ENCODE data around the gene GRIA1.
"Not testable (repeated sequence)": the region's sequence is repeated elsewhere in the genome, so short reads cannot be mapped to it uniquely, and the experiment has no call there.

GRIA1 gene

GRCh38 chr5:153719324-153719723 is 228.9 kb downstream of the GRIA1 start:
- no peak for DNase-seq (ENCODE audit: low read depth in 2 of 2)

DNA sequence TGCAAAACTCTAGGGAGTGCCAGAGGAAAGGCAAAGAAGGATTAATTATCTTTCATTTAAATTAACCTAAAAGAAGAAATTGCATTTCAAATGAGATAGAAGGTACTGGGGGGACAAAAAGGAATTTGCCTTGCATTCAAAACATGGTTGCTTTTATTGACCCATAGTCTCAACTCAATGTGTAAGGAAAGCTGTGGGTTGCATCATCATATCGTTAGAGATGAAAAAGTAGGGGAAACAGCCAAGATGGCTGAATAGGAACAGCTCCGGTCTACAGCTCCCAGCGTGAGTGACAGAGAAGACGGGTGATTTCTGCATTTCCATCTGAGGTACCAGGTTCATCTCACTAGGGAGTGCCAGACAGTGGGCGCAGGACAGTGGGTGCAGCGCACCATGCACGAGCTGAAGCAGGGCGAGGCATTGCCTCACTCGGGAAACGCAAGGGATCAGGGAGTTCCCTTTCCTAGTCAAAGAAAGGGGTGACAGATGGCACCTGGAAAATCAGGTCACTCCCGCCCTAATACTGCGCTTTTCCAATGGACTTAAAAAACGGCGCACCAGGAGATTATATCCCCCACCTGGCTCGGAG is 232.6 kb downstream of the GRIA1 start:
- DNase-seq (ENCODE audit: low read depth in 2 of 2) = not testable (repeated sequence)

GRCh38 chr5:153742060-153742459 is 251.6 kb downstream of the GRIA1 start:
- no peak for DNase-seq (ENCODE audit: low read depth in 2 of 2)

GRCh38 chr5:153744751-153745150 is 254.3 kb downstream of the GRIA1 start:
- no peak for DNase-seq (ENCODE audit: low read depth in 2 of 2)

DNA sequence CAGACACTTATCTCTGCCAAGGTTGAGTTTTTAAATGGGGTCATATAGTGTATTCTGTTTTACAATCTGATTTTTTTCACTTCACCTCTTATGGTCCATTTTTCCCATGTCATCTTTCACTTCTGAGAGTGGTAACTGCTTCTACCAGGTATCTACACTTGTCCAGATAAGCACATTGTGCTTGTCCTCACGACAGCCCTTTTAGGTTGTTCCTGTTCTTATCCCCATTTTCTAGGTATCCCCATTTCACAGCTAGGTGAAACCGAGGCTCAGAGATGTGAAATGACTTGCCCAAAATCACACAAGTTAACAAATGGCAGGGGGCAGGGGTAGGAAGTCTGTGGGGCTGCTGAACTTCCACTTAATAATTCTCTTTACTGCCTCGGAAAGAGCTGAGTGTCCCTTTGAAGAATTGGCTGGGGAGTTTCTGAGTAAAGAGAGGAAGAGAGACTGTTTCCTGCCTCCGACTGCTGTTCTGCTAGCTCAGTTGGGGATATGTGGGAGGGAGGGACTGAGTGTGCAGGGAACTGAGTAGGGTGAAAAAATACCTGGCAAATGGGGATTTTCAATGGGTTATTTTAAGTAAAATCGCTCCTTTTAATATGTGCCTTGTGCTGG is 255.4 kb downstream of the GRIA1 start:
- DNase-seq (ENCODE audit: low read depth in 2 of 2) = no peak

DNA sequence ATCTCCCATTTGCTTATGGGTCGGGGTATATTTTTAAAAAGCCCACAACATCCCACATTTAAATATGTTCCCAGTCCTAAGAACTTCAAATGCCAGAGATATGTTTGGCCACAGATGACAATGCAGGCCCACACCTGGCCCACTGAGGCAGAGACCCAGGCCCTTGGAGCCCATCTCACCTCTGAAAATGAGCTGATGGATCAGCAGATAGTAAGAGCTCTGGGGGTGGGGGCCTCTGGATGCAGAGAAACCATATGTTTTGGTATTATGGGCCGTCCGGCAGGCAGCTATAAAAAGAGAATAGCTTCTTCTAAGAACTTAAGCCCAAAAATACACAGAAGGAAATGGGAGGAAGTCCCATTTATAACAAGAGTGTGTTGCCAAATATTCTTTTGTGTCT is 256.0 kb downstream of the GRIA1 start:
- no peak for DNase-seq (ENCODE audit: low read depth in 2 of 2)

GRCh38 chr5:153748823-153749222 is 258.4 kb downstream of the GRIA1 start:
- DNase-seq (ENCODE audit: low read depth in 2 of 2) = no peak

DNA sequence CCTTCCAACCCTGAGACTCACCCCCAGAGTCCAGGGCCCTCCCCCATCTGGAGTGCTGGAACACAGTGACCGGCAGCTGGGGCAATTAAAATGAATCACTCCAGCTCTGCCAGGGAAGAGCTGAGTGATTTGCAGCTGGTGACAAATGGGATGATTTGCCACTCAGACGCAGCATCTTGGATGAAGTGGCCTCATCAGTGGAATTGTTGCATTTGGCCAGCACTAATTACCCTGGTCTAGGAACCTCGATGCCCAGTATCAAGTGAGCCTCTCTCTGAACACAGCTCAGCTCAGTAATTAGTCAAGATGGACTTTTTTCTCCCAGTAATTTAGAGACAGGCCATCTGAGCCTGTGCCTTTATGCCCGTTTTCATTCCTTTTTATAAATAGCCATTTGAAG is 259.5 kb downstream of the GRIA1 start:
- no peak for DNase-seq (ENCODE audit: low read depth in 2 of 2)

GRCh38 chr5:153751251-153751650 is 260.8 kb downstream of the GRIA1 start:
- DNase-seq (ENCODE audit: low read depth in 2 of 2) = no peak

- no peak for DNase-seq (ENCODE audit: low read depth in 2 of 2)
Observed at GRCh38 chr5:153752890-153753289, 262.4 kb downstream of the GRIA1 start.

DNA sequence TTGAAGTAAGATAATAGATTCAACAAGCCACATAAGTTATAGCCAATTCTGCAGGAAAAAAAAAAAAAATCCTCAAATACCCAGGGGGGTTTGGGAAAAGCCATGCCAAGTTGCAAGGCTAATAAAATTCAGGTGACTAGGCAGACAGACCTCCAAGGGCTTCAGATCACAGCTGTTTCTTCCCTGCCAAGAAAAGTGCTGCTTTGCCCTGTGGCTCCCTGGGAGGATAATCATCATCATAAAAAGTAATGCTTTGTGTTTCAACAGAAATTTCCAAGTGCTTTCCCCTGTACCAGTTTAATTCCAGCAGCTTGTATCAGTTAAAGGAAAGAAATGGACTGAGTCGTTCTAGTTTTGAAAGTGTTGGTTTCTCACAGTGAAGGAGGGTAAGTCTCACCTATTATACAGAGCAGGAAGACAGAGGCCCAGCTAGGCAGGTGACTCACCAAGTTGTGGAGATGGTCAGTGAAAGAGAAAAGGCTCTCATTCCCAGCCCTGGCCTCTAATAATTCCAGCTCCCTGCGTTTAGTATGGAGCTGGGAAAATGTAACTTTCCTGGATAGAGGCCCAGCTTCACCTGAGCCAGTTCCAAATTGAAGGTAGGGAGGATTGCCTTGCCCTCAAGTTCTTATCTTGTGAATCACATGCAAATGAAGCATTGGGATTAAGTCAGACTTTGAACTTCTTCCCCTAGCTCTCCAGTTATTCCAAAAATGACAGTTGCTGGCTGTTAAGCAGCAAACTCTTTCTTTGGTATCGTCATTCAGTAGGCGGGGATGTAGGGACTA is 263.4 kb downstream of the GRIA1 start:
- DNase-seq (ENCODE audit: low read depth in 2 of 2) = no peak

- no peak for DNase-seq (ENCODE audit: low read depth in 2 of 2)
Observed at GRCh38 chr5:153755913-153756500, 265.5 kb downstream of the GRIA1 start.

DNA sequence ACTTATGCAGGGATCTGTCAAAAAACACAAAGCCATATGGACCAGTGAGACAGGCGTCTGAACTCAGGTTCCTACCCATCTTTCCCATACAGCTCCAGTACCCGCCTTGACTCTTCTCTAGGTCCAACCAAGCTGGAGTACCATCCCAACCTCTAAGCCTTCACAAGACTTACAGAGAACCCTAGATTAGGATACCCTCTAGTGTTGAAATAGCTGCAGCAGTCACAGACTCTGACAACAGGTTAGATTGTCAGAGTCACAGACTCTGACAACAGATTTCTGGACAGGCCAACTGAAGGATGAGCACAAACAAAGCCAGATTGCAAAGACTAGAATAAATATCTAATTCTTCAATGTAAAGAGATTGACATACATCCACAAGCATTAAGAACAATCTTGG is 266.1 kb downstream of the GRIA1 start:
- no peak for DNase-seq (ENCODE audit: low read depth in 2 of 2)

- no peak for DNase-seq (ENCODE audit: low read depth in 2 of 2)
Observed at GRCh38 chr5:153765987-153766386, 275.5 kb downstream of the GRIA1 start.

- DNase-seq (ENCODE audit: low read depth in 2 of 2) = no peak
Observed at GRCh38 chr5:153767221-153768188, 277.0 kb downstream of the GRIA1 start.

- no peak for DNase-seq (ENCODE audit: low read depth in 2 of 2)
Observed at GRCh38 chr5:153770066-153770465, 279.6 kb downstream of the GRIA1 start.

DNA sequence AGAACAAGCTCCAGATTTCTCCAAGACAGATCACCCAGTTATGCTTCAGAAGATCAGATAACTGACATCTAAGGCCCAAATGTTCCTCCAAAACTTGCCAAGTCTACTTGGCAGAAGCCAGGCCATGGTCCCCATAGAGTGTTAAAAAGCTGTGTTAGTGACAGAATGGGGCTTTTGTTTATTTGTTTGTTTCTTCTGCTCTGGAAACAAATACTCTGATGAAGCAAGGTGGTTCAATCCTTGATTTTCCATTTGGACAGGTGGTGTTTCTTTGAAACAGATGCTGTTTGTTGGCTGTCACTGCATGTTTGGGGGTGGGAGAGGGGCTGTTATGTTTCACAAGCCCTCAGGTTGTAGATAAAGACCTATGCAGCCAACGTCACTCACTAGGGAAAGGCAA is 284.2 kb downstream of the GRIA1 start:
- no peak for DNase-seq (ENCODE audit: low read depth in 2 of 2)

DNA sequence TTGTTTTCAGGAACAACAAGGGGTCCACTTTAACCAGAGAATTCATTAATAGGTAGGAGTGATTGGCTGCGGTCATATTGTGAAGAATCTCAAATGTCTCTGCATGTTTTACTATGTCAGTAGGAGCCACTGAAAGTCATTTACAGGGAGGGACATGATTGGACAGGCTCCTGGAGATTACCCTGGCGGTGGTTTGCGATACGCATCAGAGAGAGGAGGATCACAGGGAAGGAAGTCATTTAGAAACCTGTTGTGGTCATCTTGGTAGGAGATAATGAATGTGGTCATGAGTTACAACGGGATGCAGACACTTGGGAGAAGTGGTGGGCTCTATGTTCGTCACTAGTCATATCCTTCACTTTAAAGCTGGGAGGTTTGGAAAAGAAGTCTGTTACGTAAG is 285.5 kb downstream of the GRIA1 start:
- no peak for DNase-seq (ENCODE audit: low read depth in 2 of 2)

GRCh38 chr5:153777681-153778581 is 287.5 kb downstream of the GRIA1 start:
- no peak for DNase-seq (ENCODE audit: low read depth in 2 of 2)

- DNase-seq (ENCODE audit: low read depth in 2 of 2) = no peak
Observed at GRCh38 chr5:153779836-153780235, 289.4 kb downstream of the GRIA1 start.

Measured in stimulated activated CD8-positive, alpha-beta memory T cell treated with anti-CD3 and anti-CD28 coated beads, Interleukin-2, amount 100 ng/mL, for 1 hour (primary cell).